HG03025 (cell line): ENCODE data around the gene PTGR2.
"Not testable (repeated sequence)": the region's sequence is repeated elsewhere in the genome, so short reads cannot be mapped to it uniquely, and the experiment has no call there.

Experiments used
- ATAC-seq: cut with Tn5 transposase; IDR thresholded peaks from one replicate; pipeline ENCODE4 v1.9.1; 2021; ENCODE audit warnings: mild to moderate bottlenecking, moderate library complexity; ENCODE audit not compliant: unreplicated experiment, low FRiP score

PTGR2 gene

GRCh38 chr14:73829526-73830431 lies 21.9 kb upstream of the PTGR2 start:
- no peak for ATAC-seq

DNA sequence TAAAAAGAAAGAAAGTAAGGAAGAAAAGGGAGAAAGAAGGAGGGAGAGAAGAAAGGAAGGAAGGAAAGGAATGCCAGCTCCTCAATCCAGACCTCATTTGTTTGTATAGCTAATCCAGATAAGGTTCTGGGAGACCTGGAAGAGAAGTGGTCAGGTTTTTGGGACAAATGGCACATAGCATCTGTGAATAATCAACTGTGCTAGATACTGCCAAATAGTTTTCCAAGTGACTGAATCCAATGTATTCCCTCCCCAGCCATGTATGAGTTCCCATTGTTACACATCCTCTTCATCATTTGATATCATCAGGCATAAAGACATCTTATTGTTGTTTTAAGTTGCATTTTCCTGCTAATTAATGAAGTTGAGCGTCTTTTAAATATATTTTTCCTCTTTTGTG lies 18.6 kb upstream of the PTGR2 start:
- ATAC-seq: no peak

- no peak for ATAC-seq
Measured at GRCh38 chr14:73833530-73834260, 17.9 kb upstream of the PTGR2 start.

- ATAC-seq: no peak
Measured at GRCh38 chr14:73834261-73834625, 17.4 kb upstream of the PTGR2 start.

GRCh38 chr14:73838293-73839034 lies 13.2 kb upstream of the PTGR2 start:
- ATAC-seq: not testable (repeated sequence)

GRCh38 chr14:73842201-73842600 lies 9.4 kb upstream of the PTGR2 start:
- no peak for ATAC-seq

- ATAC-seq: no peak
Measured at GRCh38 chr14:73842851-73843250, 8.8 kb upstream of the PTGR2 start.

DNA sequence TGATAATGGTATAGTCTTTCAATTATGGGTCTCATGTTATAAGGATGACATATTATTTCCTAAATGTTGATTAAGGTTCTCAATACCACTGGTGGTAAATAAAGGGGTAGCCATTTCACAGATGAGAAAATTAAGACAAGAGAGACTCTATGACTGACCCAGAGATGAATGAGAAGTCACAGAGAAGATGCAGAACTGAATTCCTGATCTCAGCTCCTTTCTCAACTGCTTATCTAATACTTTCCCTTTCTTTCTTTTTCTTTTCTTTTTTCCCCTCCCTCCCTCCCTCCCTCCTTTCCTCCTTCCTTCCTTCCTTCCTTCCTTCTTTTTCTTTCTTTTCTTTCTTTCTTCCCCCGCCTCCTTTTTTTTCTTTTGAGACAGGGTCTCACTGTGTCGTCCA lies 8.3 kb upstream of the PTGR2 start:
- ATAC-seq: no peak

DNA sequence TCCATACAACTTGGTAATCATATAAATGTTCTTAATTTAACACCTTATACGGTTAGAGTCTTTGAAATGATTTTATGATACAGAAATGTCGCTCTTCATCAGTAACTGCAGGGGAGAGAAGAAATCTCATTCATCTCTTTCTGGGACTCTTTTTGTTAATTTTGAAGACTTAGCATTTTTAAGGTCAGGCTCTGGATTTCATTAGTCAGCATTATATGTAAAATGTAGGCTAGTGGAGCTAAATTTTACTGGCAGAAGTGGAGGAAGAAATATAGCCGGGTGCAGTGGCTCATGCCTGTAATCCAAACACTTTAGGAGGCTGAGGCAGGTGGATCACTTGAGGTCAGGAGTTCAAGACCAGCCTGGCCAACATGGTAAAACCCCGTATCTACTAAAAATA lies 4.7 kb upstream of the PTGR2 start:
- ATAC-seq: no peak

- ATAC-seq: no peak
Measured at GRCh38 chr14:73851000-73851399, 631 bp upstream of the PTGR2 start.

GRCh38 chr14:73859145-73859544 lies 7.5 kb downstream of the PTGR2 start:
- no peak for ATAC-seq

- ATAC-seq: no peak
Measured at GRCh38 chr14:73861073-73861472, 9.4 kb downstream of the PTGR2 start.

DNA sequence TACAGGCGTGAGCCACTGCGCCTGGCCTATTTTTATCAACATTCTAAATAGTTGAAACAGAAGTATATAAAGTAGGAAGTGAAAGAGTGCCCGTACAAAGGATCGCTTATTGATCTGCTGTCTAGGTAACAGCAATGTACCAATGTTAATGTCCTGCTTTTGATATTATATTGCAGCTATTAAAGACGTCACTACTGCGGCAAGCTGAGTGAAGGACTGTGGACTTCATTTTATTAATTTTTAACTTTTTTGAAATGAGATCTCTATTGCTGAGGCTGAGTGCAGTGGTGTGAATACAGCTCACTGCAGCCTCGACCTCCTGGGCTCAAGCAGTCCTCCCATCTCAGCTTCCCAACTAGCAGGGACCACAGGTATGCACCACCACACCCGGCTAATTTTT lies 10.8 kb downstream of the PTGR2 start:
- no peak for ATAC-seq

- no peak for ATAC-seq
Measured at GRCh38 chr14:73863209-73863608, 11.6 kb downstream of the PTGR2 start.

GRCh38 chr14:73865534-73866113 lies 14.0 kb downstream of the PTGR2 start:
- ATAC-seq: no peak

- not testable (repeated sequence) for ATAC-seq
Measured at GRCh38 chr14:73869754-73870153, 18.1 kb downstream of the PTGR2 start.

DNA sequence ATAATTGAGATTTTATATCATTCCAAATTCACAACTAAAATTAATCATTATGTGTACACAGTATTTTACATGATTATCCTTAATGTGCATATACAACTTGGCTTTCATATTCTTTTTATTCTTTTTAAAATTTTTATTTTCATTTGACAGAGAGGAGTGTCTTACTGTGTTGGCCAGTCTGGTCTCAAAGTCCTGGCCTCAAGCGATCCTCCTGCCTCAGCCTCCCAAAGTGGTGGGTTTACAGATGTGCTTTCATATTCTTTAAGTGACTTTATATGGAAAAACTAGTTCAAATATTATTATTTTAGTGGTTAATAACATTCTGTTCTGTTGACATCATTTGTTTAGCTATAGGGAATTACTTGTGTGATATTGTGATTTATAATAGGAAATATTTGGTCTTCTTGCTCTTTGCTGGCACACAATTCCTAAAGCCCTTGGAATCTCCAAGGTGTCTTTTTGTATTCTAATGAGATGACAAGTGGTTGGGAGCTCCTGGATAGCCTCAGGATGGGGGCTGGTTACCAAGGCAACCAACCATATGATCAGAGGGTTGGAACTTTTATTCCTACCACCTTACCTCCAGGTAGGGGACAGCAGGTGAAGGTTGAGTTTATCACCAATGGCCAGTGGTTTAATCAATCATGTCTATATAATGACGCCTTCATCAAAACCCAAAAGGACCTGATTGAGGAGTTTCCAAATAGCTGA lies 19.0 kb downstream of the PTGR2 start:
- no peak for ATAC-seq

DNA sequence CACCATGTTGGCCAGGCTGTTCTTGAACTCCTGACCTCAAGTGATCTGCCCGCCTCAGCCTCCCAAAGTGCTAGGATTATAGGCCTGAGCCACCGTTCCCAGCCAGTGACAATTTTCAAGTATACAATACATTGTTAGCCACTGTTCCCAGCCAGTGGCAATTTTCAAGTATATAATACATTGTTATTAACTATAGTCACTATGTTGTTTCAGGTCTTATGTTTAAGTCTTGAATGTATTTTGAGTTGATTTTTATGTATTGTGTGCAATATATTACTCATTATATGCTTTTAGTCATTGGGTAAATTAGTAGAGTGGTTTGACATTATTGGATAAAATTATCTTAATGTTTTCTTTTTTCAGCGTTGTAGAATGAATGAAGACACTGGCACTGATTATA lies 22.0 kb downstream of the PTGR2 start:
- no peak for ATAC-seq

- no peak for ATAC-seq
Measured at GRCh38 chr14:73877790-73878189, 26.2 kb downstream of the PTGR2 start.

DNA sequence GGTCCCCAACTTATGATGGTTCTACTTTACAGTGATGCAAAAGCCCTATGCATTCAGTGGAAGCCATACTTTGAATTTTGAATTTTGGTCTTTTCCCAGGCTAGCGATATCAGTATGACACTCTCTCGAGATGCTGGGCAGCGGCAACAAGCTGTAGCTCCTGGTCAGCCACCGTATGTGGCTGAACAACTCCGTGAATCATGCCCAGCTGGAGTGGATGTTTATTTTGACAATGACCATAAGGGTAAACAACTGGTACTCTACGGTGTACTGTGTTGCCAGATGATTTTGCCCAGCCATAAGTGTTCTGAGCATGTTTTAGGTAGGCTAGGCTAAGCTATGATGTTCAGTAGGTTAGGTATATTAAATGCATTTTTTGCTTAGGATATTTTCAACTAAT lies 26.8 kb downstream of the PTGR2 start:
- ATAC-seq: no peak
